ENCODE results near the gene PLA2G5.

PLA2G5 gene

DNA sequence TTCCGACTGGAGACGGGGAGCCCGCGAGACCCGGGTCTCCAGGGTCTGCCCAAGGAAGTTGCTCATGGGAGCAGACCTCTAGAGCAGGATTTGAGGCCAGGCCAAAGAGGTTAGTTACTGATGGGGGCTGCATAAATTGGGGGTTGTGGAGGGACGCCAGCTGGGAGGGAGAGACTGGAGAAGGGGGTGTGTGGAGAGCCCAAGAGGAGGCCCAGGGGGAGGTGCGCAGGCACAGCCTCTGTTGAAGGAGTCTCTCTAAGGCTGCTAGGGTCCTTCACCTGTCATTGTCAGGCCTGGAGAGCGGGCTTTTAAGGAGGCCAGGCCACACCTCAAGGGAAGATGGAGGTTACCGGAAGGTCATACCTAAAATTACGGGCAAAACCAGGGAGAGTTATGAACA is 363 bp downstream of the PLA2G5 start:
- DNase-seq: no peak

DNA sequence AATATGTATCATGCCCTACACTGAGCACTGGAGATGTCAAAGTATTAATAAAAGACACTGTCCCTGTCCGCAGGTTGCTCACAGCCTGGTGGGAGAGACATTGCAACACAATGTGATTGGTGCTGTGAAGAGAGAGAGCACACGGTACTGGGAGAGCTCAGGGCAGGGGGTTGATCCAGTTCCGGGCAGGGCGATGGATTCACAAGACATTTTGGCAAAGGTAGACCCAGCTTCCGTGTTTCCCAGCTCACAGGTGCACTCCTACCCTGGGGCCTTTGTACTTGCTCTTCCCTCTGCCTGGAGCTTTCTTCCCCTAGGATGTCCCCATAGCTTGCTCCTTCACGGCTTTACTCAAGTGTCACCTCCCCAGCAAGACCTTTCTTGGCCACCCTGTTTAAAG is 1.4 kb downstream of the PLA2G5 start:
- no peak for DNase-seq

DNA sequence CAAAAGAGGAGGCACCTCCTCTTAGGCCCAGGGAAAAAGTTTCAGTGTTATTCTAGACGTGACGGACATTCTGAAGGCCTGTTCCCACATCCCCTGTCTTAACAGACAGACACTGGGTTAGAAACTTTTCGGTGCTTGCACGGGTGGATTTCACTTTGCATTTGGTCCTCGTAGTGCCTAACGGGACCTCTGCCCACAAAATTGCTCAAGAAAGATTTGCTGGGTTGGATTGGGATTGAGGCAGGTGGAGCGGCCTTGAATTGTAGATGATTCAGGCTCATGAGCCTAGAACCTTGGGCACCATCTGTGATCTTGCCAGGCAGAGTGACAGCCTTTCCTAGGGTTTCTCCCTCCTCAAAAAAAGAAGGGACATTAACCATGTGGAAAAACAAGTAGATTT is 2.8 kb downstream of the PLA2G5 start:
- DNase-seq: no peak

DNA sequence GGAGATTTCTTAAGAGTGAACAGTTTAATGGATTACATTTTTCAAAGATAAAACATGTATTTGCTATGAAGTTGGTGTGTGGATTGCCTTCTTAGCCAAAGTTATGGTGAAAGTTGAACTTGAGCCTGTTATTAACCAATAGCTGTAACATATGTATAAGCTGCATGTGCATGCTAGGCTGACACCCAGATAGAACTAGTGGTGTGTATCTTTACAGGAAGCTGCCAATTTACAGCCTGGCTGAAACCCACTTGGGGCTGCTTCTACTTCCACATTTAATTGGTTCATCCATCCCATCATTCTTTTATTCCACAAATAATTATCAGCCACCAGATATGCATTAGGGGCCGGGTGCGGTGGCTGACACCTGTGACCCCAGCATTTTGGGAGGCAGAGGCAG is 3.3 kb downstream of the PLA2G5 start:
- DNase-seq: no peak

DNA sequence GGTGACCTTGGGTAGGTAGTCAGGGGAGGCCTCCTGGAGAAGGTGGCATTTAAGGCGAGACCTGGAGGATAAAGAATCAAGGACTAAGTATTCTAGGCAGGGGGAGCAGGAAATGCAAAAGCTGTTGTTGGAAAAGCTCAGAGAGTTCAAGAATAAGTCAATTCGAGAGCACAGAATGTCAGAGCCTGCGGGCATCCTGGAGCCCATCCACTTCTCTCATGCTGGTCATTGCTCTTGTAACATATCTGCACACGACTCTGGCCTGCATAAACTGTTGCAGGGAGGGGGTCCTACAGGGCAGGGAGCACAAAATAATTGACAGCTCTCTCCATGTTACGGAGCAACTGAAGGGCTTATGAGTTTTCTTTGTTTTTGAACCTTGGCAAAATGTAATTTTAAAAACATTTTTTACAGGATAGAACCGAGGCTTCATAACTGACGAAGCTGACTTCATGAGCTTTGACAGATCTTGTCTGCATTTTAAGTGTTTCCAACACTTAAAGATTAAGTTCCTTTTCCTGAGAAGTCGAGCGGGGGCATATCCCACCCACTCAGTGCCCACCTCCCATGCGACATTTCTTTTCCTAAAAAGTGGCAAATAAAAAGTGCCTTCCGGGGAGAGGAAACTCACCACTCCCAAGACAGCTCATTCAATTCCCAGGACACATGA is 4.2 kb downstream of the PLA2G5 start:
- DNase-seq: no peak

DNA sequence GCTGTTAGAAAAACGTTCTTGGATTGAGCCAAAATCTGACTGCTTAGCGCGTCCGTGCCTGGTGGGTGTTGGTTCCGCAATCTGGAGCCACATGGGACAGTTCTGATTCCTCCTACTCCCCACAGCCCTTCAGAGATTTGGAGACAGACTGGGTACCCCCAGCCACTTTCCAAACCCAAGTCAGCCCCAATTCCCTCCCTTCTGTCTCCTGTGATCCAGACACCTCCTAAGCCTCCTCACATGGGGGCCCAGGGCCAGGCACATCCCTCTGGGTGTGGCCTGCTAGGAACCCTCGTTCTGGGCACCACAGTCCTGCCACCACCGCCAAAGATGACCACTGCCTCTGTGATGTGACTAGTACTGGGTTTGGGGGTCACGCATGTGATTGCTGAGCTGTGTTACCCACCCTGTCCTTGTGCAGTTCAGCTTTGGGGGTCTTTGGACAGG is 4.8 kb downstream of the PLA2G5 start:
- no peak for DNase-seq

DNA sequence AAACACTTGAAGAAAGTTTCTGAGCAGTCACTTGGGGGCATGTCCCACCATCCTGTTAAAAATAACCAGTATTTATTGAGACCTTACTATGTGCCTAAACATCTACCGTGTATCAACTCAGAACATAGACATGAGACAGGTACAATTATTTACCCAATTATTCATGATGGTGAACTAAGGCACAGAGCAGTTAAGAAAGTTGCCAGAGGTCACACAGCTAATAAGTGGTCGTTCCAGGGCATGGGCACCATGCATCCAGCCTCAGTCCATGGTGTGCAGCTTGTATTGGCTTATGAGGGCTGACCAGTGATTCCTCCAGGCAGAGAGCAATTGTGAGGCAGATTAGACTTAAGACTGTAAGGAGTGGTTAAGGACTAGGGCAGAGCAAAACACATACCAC is 5.4 kb downstream of the PLA2G5 start:
- DNase-seq: no peak

DNA sequence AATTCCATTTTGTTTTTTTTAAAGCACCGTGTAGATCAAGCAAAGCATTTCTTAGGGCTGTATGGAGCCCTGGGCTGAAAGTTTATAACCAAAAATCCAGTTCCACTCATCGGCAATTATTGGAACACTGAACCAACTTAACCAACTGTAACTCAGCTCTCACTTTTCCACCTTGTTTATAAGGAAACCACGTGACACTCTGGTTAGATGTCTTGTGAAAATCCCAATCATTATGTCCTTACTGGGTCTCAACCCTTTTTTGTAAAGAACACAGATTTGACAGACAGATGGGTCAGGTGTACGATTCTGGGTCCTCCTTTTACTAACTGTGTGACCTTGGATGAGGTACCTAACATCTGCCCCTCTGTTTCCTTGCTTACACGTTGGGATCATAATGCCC is 6.2 kb downstream of the PLA2G5 start:
- DNase-seq: no peak

DNA sequence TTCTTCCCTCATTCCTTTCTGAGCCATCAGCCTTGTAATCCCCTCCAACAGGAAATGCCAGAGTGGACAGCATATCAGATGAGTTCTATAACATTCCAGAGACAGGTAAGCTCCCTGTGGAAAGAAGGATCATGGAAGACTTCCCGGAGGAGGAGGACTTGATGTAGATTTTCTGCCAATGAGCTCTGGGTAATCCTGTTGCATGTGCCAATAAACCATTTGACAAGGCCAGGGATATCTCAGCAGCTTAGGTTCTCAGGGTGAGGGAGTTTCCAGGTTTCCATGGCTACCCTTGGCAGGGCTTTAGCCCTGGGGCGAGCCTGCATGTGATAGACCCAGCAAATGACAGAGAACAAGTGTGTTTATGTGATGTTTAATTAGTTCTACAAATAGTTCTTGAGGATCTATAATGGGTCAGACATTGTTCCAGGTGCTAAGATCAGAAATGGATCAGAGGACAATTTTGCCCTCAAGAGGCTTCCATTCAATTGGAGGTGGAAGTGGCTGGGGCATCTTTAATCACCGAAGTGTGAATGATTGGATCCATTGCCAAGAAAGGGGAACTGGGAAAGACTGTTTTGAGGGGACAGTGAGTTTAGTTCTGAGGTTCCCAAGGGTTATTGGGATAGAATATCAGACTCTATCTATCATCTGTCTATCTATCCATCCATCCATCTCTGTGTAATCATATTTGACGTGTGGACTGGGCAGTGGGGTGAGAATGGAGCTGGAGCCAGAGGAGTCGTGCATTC is 6.9 kb downstream of the PLA2G5 start:
- DNase-seq: no peak

DNA sequence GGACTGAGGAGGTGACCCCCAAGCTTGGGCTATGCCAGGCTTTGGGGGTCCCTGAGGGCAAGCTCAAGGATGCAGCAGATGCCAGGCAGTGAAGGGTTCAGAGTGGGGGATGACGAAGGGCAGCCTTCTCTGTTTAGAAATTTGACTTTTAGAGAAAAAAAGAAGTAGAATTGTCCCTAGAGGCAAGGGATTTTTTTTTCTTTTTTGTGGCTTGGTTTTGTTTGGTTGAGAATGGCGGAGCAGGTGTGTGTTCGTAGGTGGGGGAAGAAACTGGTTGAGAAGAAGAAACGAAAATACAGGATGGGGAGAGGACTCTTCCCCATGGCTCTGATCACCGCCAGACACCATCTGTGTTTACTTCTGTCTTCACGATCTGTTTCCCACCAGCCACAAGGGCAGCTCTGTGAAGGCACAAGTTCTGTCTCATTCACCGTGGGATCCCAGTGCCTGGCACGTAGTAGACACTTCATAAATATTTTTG is 8.2 kb downstream of the PLA2G5 start:
- no peak for DNase-seq

DNA sequence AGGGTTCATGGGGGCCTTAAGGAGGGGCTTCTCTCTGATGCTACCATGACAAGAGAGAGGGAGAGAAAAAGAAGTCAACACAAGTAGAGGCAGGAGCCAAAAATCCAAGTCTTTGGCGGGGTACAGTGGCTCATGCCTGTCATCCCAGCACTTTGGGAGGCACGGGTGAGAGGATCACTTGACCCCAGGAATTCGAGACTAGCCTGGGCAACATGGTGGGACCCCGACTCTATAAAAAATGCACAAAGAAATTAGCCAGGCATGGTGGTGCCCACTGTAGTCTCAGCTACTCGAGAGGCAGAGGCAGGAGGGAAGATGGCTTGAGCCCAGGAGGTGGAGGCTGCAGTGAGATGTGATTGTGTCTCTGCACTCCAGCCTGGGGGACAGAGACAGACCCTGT is 8.7 kb downstream of the PLA2G5 start:
- no peak for DNase-seq

DNA sequence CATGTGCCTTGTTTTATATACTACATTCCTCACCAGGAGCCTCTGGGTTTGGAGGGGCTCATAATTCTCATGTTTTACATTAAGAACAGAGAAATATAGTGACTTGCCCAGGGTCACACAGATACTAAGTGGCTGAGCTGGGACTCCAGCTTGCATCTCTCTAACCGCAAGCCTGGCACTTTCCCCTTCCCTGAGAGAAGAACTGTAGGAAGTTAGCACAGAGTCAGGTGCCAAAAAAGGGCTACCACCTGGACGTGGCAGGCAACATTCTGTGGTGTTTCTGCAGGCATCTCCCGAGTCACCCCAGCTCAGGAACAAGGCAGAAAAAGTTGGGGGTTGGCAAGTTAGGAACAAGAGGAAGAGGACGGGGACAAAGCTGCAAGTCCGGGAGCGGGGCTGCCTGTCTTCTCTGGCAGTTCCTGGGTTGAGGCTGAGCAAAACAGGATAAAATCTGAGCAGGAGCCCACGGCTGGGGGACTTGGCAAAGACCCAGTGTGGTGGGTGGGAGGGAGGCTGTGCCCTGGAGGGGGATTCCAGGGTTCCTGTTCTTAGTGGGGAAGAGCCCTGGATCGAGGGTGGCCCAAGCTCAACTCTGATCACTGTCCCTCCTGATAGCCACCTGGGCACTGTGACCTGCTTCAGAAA is 9.8 kb downstream of the PLA2G5 start:
- no peak for DNase-seq

DNA sequence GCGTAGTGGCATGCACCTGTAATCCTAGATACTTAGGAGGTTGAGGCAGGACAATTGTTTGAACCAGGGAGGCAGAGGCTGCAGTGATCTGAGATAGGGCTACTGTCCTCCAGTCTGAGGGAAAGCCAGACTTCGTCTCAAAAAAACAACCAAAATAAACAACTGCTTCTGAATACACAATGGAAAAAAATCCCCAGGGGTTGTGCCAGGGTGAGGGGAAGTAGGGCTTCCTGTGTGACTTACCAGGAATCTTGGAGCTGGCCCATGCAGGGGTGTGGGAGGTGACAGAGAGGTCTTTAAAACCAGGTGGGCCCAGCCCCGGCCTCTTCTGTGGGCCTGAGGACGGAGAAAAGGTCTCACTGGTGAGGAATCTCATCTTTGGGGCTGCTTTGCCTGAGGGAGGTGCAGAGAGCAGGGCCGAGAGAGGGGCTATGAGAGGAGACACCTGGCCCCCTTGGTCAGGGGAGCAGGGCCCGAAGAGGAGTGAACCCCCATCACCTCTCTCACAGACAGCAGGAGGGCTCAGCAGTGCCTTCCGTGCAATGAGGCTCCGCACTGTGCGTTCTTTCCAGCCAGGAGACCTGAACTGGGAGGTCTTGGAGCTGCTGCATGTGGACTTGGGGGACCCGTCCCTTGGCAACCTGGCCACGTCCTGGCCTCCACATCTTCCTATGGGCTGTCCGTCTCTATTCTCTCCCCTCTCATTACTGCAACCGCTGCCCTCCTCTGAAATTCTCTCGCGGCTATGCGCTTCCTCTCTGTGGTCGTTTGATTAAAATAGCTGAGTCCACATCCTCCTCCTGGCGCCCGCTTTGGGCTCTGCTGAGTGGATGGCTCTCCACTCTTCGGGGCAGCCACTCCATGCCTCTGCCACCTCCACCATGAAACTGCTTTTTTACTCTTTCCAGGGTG is 10.7 kb downstream of the PLA2G5 start:
- no peak for DNase-seq

DNA sequence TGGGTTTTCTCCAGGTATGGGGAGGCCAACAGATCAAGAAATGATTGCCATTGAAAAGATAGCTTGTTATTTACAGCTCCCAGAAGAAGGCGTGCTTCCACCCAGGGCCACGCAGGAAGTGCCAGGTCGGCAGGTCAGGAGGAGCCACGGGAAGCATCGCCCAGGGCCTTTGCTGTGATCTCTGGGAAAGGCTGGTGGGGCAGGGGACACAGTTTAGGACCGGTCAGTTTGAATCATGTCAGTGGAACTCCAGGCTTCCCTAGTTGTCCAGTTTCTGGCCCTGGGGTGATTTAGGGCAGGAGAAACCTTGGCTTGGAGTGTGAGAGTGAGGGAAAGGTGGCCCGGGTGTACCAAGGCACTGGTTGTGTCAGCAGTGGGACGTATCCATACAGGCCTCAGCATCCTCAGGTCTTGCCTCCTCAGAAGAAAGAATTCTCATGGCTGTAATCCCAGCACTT is 11.4 kb downstream of the PLA2G5 start:
- no peak for DNase-seq

DNA sequence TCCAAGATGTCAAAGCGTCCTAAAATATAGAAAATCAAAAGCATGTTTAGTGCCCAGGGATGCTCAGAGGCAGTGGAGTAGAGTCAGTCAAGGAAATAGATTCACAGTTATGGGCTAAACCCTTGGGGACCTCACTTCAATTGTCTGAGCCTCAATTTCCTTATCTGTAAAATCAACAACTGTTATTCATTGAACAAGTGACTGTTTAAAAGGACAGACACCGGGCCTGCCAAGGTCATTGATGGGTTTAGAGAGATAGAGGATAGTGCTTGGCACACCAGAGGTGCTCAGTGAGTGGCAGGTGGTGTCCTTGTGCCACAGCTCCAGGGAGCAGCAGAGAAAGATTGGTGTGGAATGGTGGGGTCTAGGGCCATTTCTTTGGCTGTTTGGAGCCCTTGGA is 12.8 kb downstream of the PLA2G5 start:
- no peak for DNase-seq

DNA sequence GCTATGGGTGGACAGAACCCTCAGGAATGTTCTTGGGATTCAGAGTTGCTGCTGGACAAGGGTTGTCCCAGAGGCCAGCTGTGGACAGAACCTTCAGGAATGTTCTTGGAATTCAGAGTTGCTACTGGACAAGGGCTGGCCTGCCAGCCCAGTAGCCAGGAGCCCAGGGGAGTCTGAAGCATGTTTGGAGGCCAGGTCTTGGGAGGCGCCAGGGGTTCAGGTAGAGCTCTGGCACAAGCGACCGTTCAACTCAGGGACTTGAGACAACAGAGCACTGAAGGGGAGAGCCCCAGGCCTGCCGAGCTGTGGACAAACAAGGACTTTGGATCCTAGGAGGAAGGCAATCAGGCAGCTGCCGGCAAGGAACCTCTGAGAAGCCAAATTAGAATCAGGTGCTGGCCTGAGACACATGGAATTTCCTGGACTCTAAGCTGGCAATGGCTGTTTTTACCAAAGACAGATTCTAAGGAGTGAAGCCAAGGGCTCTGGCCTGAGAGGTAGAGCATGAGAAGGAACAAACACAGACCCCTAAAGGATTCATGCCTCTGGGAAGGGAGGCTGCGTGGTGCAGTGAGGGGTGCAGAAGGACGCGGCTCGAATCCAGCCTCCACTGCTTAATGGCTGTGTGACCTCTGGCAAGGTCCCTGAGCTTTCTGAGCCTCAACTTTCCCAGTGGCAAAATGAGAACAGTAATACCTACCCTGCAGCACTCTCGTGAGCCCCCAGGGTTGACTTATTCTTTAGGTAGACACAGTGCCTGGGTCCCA is 13.4 kb downstream of the PLA2G5 start:
- DNase-seq: no peak

DNA sequence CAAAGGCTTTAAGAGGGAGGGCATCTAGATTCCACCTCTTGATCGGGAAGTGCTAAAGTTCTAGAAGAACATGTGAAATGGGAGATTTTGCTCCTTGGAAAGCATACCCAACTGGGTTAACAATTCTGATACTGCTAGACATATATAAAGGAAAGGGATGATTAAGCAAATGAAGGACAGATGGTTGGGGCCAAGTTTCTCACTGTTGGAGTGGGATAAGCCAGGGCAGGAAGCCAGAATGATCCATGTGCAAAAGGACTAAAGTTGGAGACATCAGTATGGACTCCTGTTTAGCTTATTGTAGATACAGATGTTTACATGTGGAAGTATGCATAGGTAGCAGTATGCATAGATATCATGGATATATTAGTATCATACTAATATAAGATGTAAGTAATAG is 16.8 kb downstream of the PLA2G5 start:
- no peak for DNase-seq

DNA sequence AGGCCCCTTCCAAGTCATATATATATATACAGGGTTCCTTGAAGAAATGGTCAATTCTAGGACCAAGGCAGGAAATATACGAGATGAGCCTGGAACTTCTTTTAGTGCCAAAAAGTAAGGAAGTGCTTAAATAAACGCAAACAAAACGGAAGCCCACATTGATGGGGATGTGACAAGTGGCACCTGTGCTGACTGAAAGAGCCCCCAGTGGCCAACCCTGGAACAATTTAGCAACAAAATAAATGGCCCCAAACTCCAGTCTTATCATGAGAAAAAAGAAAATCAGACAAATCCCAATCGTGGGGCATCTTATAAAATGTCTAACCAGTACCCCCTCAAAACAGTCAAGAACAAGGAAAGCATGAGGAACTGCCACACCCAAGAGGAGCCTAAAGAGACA is 17.7 kb downstream of the PLA2G5 start:
- no peak for DNase-seq

DNA sequence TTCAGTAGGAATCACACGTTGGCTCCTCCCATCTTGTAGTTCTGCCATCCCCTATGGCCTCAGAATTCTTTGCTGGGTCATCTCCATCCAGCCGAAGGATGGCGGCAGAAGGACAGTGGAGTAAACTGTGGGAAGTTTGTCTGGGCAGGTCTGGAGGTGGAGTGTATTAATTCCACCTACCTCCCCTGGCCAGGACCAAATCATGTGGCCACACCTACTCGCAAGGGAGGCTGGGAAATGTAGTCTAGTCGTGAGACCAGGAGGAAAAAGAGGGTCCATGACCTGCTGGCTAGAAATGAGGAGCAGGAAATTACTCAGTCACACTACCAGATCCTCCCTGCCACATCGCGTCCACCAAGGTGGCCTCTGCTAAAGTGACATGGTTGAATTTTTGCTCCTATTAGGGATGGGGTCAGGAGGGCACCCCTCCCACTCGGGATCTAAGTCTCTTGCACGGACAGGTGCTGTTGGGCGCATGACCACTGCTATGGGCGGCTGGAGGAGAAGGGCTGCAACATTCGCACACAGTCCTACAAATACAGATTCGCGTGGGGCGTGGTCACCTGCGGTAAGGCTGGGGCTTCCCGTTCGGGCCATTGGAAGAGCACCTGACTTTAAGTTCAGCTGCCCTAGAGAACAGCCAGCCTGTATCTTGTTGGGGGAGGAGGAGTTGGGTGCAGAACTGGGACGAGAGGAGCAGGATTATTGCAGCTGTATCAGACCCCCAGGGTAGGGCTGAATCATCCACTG is 19.5 kb downstream of the PLA2G5 start:
- no peak for DNase-seq

DNA sequence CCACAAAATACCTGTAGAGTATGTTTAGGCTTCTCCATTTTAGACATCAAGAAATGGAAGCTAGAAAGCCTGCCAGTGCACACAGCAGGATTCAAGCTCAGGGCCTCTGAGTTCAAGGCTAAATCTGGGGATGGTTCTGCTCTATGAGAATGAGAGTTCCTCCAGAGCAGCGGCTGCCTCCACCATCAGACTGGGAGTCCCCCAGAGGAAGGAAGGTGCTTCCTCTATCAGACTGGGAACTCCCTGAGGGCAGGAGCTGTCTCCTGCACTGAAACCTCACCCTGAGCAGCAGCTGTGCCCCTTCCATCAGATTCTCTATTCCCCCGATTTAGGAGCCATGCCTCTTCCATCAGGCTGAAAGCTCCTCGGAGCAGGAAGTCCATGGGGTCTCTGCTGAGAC is 20.1 kb downstream of the PLA2G5 start:
- no peak for DNase-seq

DNA sequence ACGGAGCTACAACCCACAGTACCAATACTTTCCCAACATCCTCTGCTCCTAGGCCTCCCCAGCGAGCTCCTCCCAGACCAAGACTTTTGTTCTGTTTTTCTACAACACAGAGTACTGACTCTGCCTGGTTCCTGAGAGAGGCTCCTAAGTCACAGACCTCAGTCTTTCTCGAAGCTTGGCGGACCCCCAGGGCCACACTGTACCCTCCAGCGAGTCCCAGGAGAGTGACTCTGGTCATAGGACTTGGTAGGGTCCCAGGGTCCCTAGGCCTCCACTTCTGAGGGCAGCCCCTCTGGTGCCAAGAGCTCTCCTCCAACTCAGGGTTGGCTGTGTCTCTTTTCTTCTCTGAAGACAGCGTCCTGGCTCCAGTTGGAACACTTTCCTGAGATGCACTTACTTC is 20.6 kb downstream of the PLA2G5 start:
- DNase-seq: no peak

Data from T1000 (cell line).